GM12878 (cell line): ENCODE results near the gene RHCG. TPM values are rescaled to one million over a fixed set of nuclear protein-coding genes. Genes with fewer than 3 reads are reported as not detected.

Experiments used
- ATAC-seq: fragments of 200-7000 bp; cut with Tn5 transposase; 3 replicates; pipeline ENCODE4 v1.9.1; 2020; ENCODE audit warnings: mild to moderate bottlenecking, moderate library complexity
- BruUV-seq: library from RNA; stranded (reverse); fragments of 400-500 nt; replicated peaks from 2 replicates; lab custom pipeline; 2021; lab: Mats Ljungman, UMichigan
- CTCF ChIA-PET: fragments of 300-600 bp; sonication (Branson Sonifier 250); formaldehyde crosslinking; extraction: SDS; loops from one replicate; lab custom pipeline; 2021; ENCODE audit warnings: inconsistent platforms; lab: Yijun Ruan, JAX
- POLR2A ChIA-PET: fragments of 350-600 bp; formaldehyde crosslinking; extraction: SDS; loops from one replicate; lab custom pipeline; 2021; ENCODE audit warnings: inconsistent platforms; lab: Charles Lee
- RAD21 ChIA-PET: fragments of 300-600 bp; sonication (Branson Sonifier 250); formaldehyde crosslinking; loops from one replicate; lab custom pipeline; 2023; ENCODE audit warnings: antibody characterized with exemption; ENCODE audit not compliant: unreplicated experiment; lab: Charles Lee
- SMC1A ChIA-PET: fragments of 300-600 bp; sonication (Branson Sonifier 250); formaldehyde crosslinking; loops from one replicate; lab custom pipeline; 2023; ENCODE audit not compliant: unreplicated experiment, uncharacterized antibody; lab: Charles Lee
- DNase-seq: peaks from one replicate; pipeline ENCODE4 v3.0.0-alpha.2; 2011; ENCODE audit warnings: low read depth, low spot score
- FAIRE-seq: peaks from 3 replicates; lab custom pipeline; 2011; peaks lifted over from hg19 to GRCh38; lab: Jason Lieb, UNC
- H2AFZ ChIP-seq: 2 replicates; pipeline ENCODE4 v1.6.0; 2011; ENCODE audit warnings: low read depth, low read length, control low read depth; ENCODE audit not compliant: control insufficient read depth
- H3K27ac ChIP-seq: 2 replicates; pipeline ENCODE4 v1.5.1; 2011; ENCODE audit warnings: control low read depth; ENCODE audit not compliant: control insufficient read depth, insufficient read depth
- H3K27me3 ChIP-seq, 2 experiments: replicated peaks in 1 of 2; 2 replicates each; pipeline versions ENCODE4 v1.6.0 to v1.6.1; 2011; ENCODE audit warnings: low read length in 1 of 2; ENCODE audit not compliant: control insufficient read depth in 2 of 2, insufficient read depth in 2 of 2
- H3K36me3 ChIP-seq, 2 experiments: 2 replicates each; pipeline ENCODE4 v1.5.1; 2011; ENCODE audit warnings: low read length in 1 of 2; ENCODE audit not compliant: control insufficient read depth in 2 of 2, insufficient read depth in 2 of 2
- H3K4me1 ChIP-seq: 2 replicates; pipeline ENCODE4 v1.6.1; 2011; ENCODE audit warnings: mild to moderate bottlenecking, low read length, moderate library complexity, mixed read lengths; ENCODE audit not compliant: control insufficient read depth, insufficient read depth
- H3K4me2 ChIP-seq: 2 replicates; pipeline ENCODE4 v1.6.0; 2011; ENCODE audit warnings: control low read depth; ENCODE audit not compliant: control insufficient read depth, insufficient read depth
- H3K4me3 ChIP-seq: fragments of 200-600 bp; sonication (generic); 2 replicates; pipeline ENCODE4 v1.5.1; 2016
- H3K79me2 ChIP-seq: 2 replicates; pipeline ENCODE4 v1.6.0; 2011; ENCODE audit warnings: low read length; ENCODE audit not compliant: control insufficient read depth, insufficient read depth
- H3K9ac ChIP-seq: 2 replicates; pipeline ENCODE4 v1.8.0; 2011; ENCODE audit warnings: low read length, control low read depth, mixed read lengths; ENCODE audit not compliant: control insufficient read depth, insufficient read depth
- H3K9me3 ChIP-seq: replicated peaks from 3 replicates; pipeline ENCODE4 v1.5.1; 2011; ENCODE audit warnings: mild to moderate bottlenecking, low read length; ENCODE audit not compliant: control insufficient read depth, insufficient read depth
- H4K20me1 ChIP-seq: 2 replicates; pipeline ENCODE4 v1.6.0; 2011; ENCODE audit not compliant: control insufficient read depth, insufficient read depth
- CTCF ChIP-seq, 3 experiments: IDR thresholded peaks in 2 of 3; conservative IDR thresholded peaks in 1 of 3; 2 replicates each; pipeline ENCODE4 v1.5.1; 2011; ENCODE audit warnings: low read depth in 3 of 3, low read length in 3 of 3, mild to moderate bottlenecking in 3 of 3, control low read depth in 2 of 3, moderate library complexity in 2 of 3, inconsistent platforms in 1 of 3, mixed read lengths in 1 of 3; ENCODE audit not compliant: control insufficient read depth in 2 of 3, insufficient read depth in 1 of 3; ENCODE audit errors: extremely low read depth in 1 of 3
- PAX8 ChIP-seq: fragments of 450-650 bp; IDR thresholded peaks from 2 replicates; pipeline ENCODE4 v1.6.1; 2017; ENCODE audit warnings: mild to moderate bottlenecking, moderate library complexity
- RAD21 ChIP-seq: IDR thresholded peaks from 2 replicates; pipeline ENCODE4 v1.6.1; 2011; ENCODE audit warnings: mild to moderate bottlenecking, low read depth, low read length, moderate library complexity; ENCODE audit not compliant: insufficient read depth
- SMC3 ChIP-seq: IDR thresholded peaks from 2 replicates; pipeline ENCODE4 v1.6.1; 2011; ENCODE audit warnings: low read length, improper control_type of control experiment, borderline replicate concordance
- WGBS: methylation state at CpG from one replicate; pipeline ENCODE4 v1.1.6; 2016; ENCODE audit warnings: low lambda C conversion rate; ENCODE audit not compliant: insufficient replicate concordance, insufficient coverage; ENCODE audit errors: missing lambda C conversion rate; 5-methylcytosine and 5-hydroxymethylcytosine counted together
- in situ Hi-C: fragments of 300-500 bp; cut with MboI; formaldehyde crosslinking; loops from 9 replicates; pipeline ENCODE4 v1.14.3; 2018; ENCODE audit warnings: mixed read lengths
- intact Hi-C: fragments of 100-400 bp; cut with micrococcal nuclease; formaldehyde crosslinking; loops from one replicate; pipeline ENCODE4 v1.14.2; 2022; ENCODE audit not compliant: unreplicated experiment
- polyA plus RNA-seq, 11 experiments: library from polyadenylated mRNA; depleted of rRNA in 4 of 11; unstranded in 6 of 11; stranded (reverse) in 5 of 11; fragments of >200 nt; fragmentation: Nextera tagmentation in 4 of 11; fragmentation: Illumina TruSeq in 1 of 11; extraction: Ambion mirVana in 4 of 11; extraction: Trizol in 1 of 11; gene quantifications; 1 replicate in 1 of 11; 2 replicates in 10 of 11; pipeline versions ENCODE4 v1.2.1 to v1.2.3, GENCODE V29; 2011 to 2016; ENCODE audit warnings: inconsistent platforms in 2 of 11, missing spikeins in 2 of 11, low read depth in 1 of 11
- total RNA-seq, 4 experiments: library from RNA; depleted of rRNA in 3 of 4; stranded (reverse); fragments of >200 nt in 3 of 4; fragmentation: Illumina TruSeq in 1 of 4; extraction: Trizol in 1 of 4; gene quantifications; 2 replicates each; pipeline versions ENCODE4 v1.2.1 to v1.2.3, GENCODE V29; 2013 to 2021

RHCG gene
- total and polyA plus RNA-seq, 10 of the 15 experiments (the other 5 are each of a cell fraction or from before 2014, with no cell fraction given): 0.05 to 0.11 TPM; not detected in 8

- no peak overlapping the region for H3K4me3 ChIP-seq
- H3K9ac ChIP-seq: no peak overlapping the region
- ChIA-PET RAD21 (interaction anchor here (0.7 to 3.1 kb wide), 6 partner anchors 12 to 132 kb away, joined by 3 to 24 read pairs (median 4); partner anchors contain the start of gene TICRR), CTCF (interaction anchor here (0.5 to 6.3 kb wide), 28 partner anchors 8 to 932 kb away, joined by 3 to 58 read pairs (median 4); no protein-coding TSS in a partner anchor), POLR2A (no interaction called here), SMC1A (interaction anchor here (0.6 to 2.7 kb wide), 5 partner anchors 10 to 130 kb away, joined by 3 to 12 read pairs (median 5); no protein-coding TSS in a partner anchor)
- H3K9me3 ChIP-seq: no peaks in the 10 kb centered on the region
- H4K20me1 ChIP-seq: no peaks in the 10 kb centered on the region
- intact Hi-C loops (loop anchor here (2.0 kb wide), 1 partner anchor 30 kb away; no protein-coding TSS in a partner anchor), in situ Hi-C loops (no loop called here)
- H3K36me3 ChIP-seq: no peaks in the 10 kb centered on the region
- peaks cover 17% of the 10 kb centered on the region for H3K4me1 ChIP-seq
- no peak overlapping the region for H3K27ac ChIP-seq
- ATAC-seq (peak; percentile 70), FAIRE-seq (no peak), DNase-seq (no peak)
- no peak overlapping the region for H2AFZ ChIP-seq
- no peaks in the 10 kb centered on the region for H3K79me2 ChIP-seq
- BruUV-seq: no TSS peak
- no peaks in the 10 kb centered on the region for H3K27me3 ChIP-seq
- 70% methylated on average over 19 of the region's 19 CpGs for WGBS
- no peak overlapping the region for H3K4me2 ChIP-seq
- TF ChIP-seq SMC3: peak; percentile 47; the same call in 1 of the 2 replicates
- TF ChIP-seq CTCF (IDR thresholded peaks at IDR 0.05 in 2 of 3, conservative IDR thresholded peaks at IDR 0.05 in 1 of 3; ENCODE audit: control insufficient read depth in 2 of 3, extremely low read depth in 1 of 3, insufficient read depth in 1 of 3, low read depth in 3 of 3, low read length in 3 of 3): peak; percentile 56 to 72 (median 71)
- TF ChIP-seq PAX8: no peak
- TF ChIP-seq RAD21: peak; percentile 56
These were observed 53.6 kb downstream of the RHCG start for GRCh38 chr15:89442671-89443307.
